Trophoblast cell (in vitro differentiated cells and primary cell): ENCODE data around the gene CIDEA.

Source experiments
- DNase-seq, 2 donors: peaks; one replicate each; pipeline ENCODE4 v3.0.0-alpha.2; 2016
- H2AFZ ChIP-seq: 2 replicates; pipeline ENCODE4 v1.6.1; 2013; ENCODE audit warnings: low read length, moderate library complexity, mild to moderate bottlenecking; ENCODE audit not compliant: insufficient read depth, poor library complexity
- H2AK5ac ChIP-seq: 2 replicates; pipeline ENCODE4 v1.6.1; 2013; ENCODE audit warnings: mild to moderate bottlenecking, low read length
- H2BK120ac ChIP-seq: 2 replicates; pipeline ENCODE4 v1.6.1; 2013; ENCODE audit warnings: low read length, mild to moderate bottlenecking, moderate library complexity; ENCODE audit not compliant: insufficient read depth, poor library complexity
- H2BK12ac ChIP-seq: 2 replicates; pipeline ENCODE4 v1.6.1; 2013; ENCODE audit warnings: mild to moderate bottlenecking, low read length, moderate library complexity
- H2BK5ac ChIP-seq: 2 replicates; pipeline ENCODE4 v1.6.1; 2013; ENCODE audit warnings: low read length, low read depth, moderate library complexity, mild to moderate bottlenecking; ENCODE audit not compliant: poor library complexity
- H3K14ac ChIP-seq: 2 replicates; pipeline ENCODE4 v1.6.1; 2013; ENCODE audit warnings: mild to moderate bottlenecking, low read length
- H3K18ac ChIP-seq: 2 replicates; pipeline ENCODE4 v1.6.1; 2013; ENCODE audit warnings: mild to moderate bottlenecking, low read length
- H3K23ac ChIP-seq: 2 replicates; pipeline ENCODE4 v1.6.1; 2013; ENCODE audit warnings: low read length
- H3K27ac ChIP-seq: 2 replicates; pipeline ENCODE4 v1.5.1; 2013; ENCODE audit warnings: low read depth, mild to moderate bottlenecking, inconsistent platforms, low read length, moderate library complexity
- H3K27me3 ChIP-seq: 2 replicates; pipeline ENCODE4 v1.6.1; 2013; ENCODE audit warnings: inconsistent platforms, mild to moderate bottlenecking, low read length, moderate library complexity; ENCODE audit not compliant: insufficient read depth
- H3K36me3 ChIP-seq, 2 experiments: 1 replicate in 1 of 2; 2 replicates in 1 of 2; pipeline ENCODE4 v1.6.1; 2013; ENCODE audit warnings: low read length in 2 of 2, mild to moderate bottlenecking in 2 of 2, moderate library complexity in 1 of 2; ENCODE audit not compliant: insufficient read depth in 2 of 2, control insufficient read depth in 1 of 2
- H3K4ac ChIP-seq: 2 replicates; pipeline ENCODE4 v1.6.1; 2013; ENCODE audit warnings: low read depth, mild to moderate bottlenecking, low read length, moderate library complexity
- H3K4me1 ChIP-seq, 2 experiments: 1 replicate in 1 of 2; 2 replicates in 1 of 2; pipeline ENCODE4 v1.6.1; 2013; ENCODE audit warnings: low read length in 2 of 2, mild to moderate bottlenecking in 2 of 2, moderate library complexity in 1 of 2; ENCODE audit not compliant: insufficient read depth in 2 of 2, control insufficient read depth in 1 of 2
- H3K4me2 ChIP-seq: 2 replicates; pipeline ENCODE4 v1.6.1; 2013; ENCODE audit warnings: inconsistent platforms, mild to moderate bottlenecking, low read length, moderate library complexity
- H3K4me3 ChIP-seq: 2 replicates; pipeline ENCODE4 v1.5.1; 2013; ENCODE audit warnings: mild to moderate bottlenecking, low read depth, low read length, inconsistent platforms
- H3K79me1 ChIP-seq: one replicate; pipeline ENCODE4 v1.6.1; 2013; ENCODE audit warnings: low read length
- H3K79me2 ChIP-seq: 2 replicates; pipeline ENCODE4 v1.6.1; 2013; ENCODE audit warnings: low read length, mild to moderate bottlenecking; ENCODE audit not compliant: control insufficient read depth, insufficient read depth, poor library complexity
- H3K9ac ChIP-seq: 2 replicates; pipeline ENCODE4 v1.6.1; 2013; ENCODE audit warnings: mild to moderate bottlenecking, low read length
- H3K9me3 ChIP-seq: 2 replicates; pipeline ENCODE4 v1.6.1; 2013; ENCODE audit warnings: low read depth, mild to moderate bottlenecking, control low read depth, inconsistent platforms, low read length; ENCODE audit not compliant: insufficient read depth
- H4K12ac ChIP-seq: 2 replicates; pipeline ENCODE4 v1.6.1; 2013; ENCODE audit warnings: low read depth, mild to moderate bottlenecking, low read length, moderate library complexity
- H4K8ac ChIP-seq: 2 replicates; pipeline ENCODE4 v1.6.1; 2013; ENCODE audit warnings: low read depth, mild to moderate bottlenecking, low read length, moderate library complexity
- H4K91ac ChIP-seq: one replicate; pipeline ENCODE4 v1.6.1; 2013; ENCODE audit warnings: low read depth, mild to moderate bottlenecking, low read length, moderate library complexity
- whole genome bisulfite sequencing: extraction: QIAGEN DNeasy Blood & Tissue Kit; methylation state at CpG from one replicate; pipeline ENCODE4 v1.1.7; 2013; ENCODE audit warnings: missing lambda C conversion rate; ENCODE audit not compliant: insufficient read length, insufficient coverage; ENCODE audit errors: extremely low coverage; 5-methylcytosine and 5-hydroxymethylcytosine counted together

CIDEA gene

DNA sequence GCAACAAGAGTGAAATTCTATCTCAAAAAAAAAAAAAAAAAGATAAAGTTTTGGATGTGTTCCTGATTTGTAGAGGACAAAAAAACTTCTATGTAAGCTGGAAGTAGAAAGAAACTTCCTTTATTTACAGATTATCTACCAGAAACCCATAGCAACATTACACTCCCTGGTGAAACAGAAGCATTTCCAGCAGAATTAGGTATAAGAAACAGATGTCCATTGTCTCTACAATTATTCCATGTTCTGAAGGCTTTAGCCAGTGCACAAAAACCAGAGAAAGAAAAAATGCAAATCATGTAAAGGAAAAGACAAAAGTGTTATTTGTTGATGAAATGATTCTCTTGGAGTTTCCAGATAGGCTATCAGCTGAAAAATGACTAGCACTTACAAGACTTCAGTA lies 58.8 kb downstream of the CIDEA start:
- no peak overlapping the region for H3K27ac ChIP-seq
- H3K4me3 ChIP-seq, result no peak overlapping the region
- peaks cover 36 to 42% of the 10 kb centered on the region in 2 experiments for H3K36me3 ChIP-seq
- no peak overlapping the region for H2AFZ ChIP-seq
- H3K14ac ChIP-seq, result no peak overlapping the region
- no peak overlapping the region for H2AK5ac ChIP-seq
- no peak overlapping the region for H3K23ac ChIP-seq
- DNase-seq, result no peak
- peaks cover 6 to 12% of the 10 kb centered on the region in 2 experiments for H3K4me1 ChIP-seq
- H3K4ac ChIP-seq, result no peak overlapping the region
- no peak overlapping the region for H3K4me2 ChIP-seq
- H2BK12ac ChIP-seq, result no peak overlapping the region
- H4K8ac ChIP-seq, result no peak overlapping the region
- H3K79me2 ChIP-seq, result peaks cover 13% of the 10 kb centered on the region
- no peak overlapping the region for H2BK5ac ChIP-seq
- no peaks in the 10 kb centered on the region for H3K9me3 ChIP-seq
- H3K9ac ChIP-seq, result no peak overlapping the region
- no peak overlapping the region for H4K91ac ChIP-seq
- H3K27me3 ChIP-seq, result no peaks in the 10 kb centered on the region
- no peak overlapping the region for H2BK120ac ChIP-seq
- H3K18ac ChIP-seq, result no peak overlapping the region
- H4K12ac ChIP-seq, result no peak overlapping the region
- peaks cover 14% of the 10 kb centered on the region for H3K79me1 ChIP-seq

DNA sequence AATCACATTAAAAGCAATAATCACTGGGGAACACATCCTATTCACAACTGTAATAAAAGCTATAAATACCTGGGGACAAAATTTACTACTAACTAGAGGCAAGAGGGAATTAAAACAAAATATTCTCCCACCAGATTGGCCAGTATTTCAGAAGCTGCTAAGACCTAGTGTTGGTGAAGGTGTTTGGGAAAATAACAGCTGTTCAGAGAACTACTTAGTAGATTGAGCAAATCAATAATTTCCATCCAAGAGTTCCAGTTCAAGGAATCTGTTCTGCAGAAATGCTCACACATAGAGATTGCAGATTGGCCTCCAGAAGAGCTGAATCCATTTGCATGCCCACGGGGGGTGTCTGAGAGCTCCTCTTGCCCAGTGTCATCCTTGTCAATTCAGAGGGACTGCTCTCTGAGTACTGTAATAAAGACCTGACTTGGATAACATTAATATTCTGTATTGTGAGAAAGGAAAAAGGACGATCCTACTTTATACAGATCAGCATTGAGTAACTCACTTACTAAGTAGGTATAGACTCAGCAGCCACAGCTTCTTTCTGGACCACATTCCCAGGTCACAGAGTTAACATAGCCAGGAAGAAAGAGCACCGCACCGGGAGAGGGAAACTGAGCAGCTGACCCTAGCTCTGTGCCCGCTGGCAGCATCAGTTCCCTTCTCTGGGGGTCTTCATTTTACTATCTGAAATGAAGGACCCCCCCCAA lies 59.5 kb downstream of the CIDEA start:
- WGBS, result no CpG with 5 or more reads among the region's 5 CpGs
- H3K14ac ChIP-seq, result no peak overlapping the region

DNA sequence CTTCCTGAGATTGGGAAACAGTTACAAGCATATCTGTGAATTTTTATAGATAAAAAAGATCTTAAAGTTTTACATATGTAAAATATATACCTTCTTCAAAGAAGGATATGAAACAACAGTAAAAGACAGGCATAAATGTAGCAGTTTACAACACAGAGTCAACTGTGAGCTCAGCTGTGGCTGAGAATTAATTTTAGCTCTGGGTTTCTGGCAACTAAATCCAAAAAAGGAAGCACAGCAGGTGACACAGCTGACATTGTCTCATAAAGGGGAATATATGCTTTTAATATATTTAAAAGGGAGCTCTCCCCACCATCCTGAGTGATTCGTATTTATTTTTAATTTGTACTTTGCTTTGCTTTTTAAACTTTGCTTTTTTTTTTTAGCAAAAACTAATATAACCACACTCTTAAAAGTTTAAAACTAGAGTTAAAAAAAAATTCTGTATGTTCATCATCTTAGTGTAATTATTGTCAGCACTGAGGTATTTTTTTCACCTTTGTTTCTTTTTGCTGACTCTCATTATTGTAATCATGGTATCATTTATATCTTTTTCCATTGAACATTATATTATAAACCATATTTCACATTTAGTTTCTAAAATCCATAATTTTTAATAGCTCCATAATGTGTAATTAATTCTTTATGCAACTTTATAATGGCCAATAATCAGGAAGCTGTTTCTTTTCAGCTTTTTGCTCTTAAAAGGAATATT lies 60.6 kb downstream of the CIDEA start:
- Histone ChIP-seq H3K4me2 (no peak overlapping the region), H2BK5ac (no peak overlapping the region), H2AK5ac (no peak overlapping the region), H3K14ac (no peak overlapping the region), H4K91ac (no peak overlapping the region), H3K23ac (no peak overlapping the region), H3K9ac (no peak overlapping the region), H4K8ac (no peak overlapping the region), H3K4ac (no peak overlapping the region), H3K79me1 (peaks cover 1% of the 10 kb centered on the region), H4K12ac (no peak overlapping the region), H3K4me1 (peaks cover 3 to 7% of the 10 kb centered on the region in 2 experiments), H2BK120ac (no peak overlapping the region), H2BK12ac (no peak overlapping the region), H3K18ac (no peak overlapping the region), H2AFZ (no peak overlapping the region), H3K9me3 (no peaks in the 10 kb centered on the region), H3K4me3 (no peak overlapping the region), H3K36me3 (peaks cover 41 to 55% of the 10 kb centered on the region in 2 experiments), H3K27me3 (no peaks in the 10 kb centered on the region), H3K79me2 (peaks cover under 1% of the 10 kb centered on the region), H3K27ac (no peak overlapping the region)
- DNase-seq, result no peak
- no CpG with 5 or more reads among the region's 1 CpG for WGBS

More for the DNA sequence above, 59.5 kb downstream of the CIDEA start:
- Histone ChIP-seq H2AK5ac (no peak overlapping the region), H3K4me2 (no peak overlapping the region), H2BK120ac (no peak overlapping the region), H3K79me1 (peaks cover 7% of the 10 kb centered on the region), H3K4me3 (no peak overlapping the region), H2BK12ac (no peak overlapping the region), H2AFZ (no peak overlapping the region), H3K9me3 (no peaks in the 10 kb centered on the region), H3K27me3 (no peaks in the 10 kb centered on the region), H2BK5ac (no peak overlapping the region), H3K27ac (no peak overlapping the region), H3K4me1 (peaks cover 6 to 12% of the 10 kb centered on the region in 2 experiments), H3K9ac (no peak overlapping the region), H4K8ac (no peak overlapping the region), H3K23ac (no peak overlapping the region), H4K91ac (no peak overlapping the region), H3K79me2 (peaks cover 7% of the 10 kb centered on the region), H3K18ac (no peak overlapping the region), H3K36me3 (peaks cover 41 to 49% of the 10 kb centered on the region in 2 experiments), H3K4ac (no peak overlapping the region), H4K12ac (no peak overlapping the region)
- no peak for DNase-seq

DNA sequence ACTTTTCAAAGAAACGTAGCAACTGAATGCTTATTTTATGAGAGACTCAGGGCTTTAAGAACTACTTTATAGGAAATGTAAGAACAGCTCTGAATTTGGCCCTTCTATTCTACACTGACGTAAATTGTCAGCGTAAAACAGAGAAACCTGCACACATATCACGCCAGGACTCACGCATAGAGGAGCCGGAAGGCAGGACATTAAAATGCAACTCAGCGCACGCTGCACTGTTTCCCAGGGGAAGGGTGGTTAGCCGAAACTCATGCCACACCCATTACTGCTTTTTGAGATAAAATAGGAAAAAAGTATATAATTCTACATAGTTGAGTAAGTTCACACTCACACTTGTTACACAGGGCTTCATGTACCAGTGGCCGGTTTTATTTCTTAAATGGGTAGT lies 61.3 kb downstream of the CIDEA start:
- no peaks in the 10 kb centered on the region for H3K79me2 ChIP-seq
- no peak overlapping the region for H3K27ac ChIP-seq
- WGBS, result no CpG with 5 or more reads among the region's 10 CpGs
- H3K14ac ChIP-seq, result no peak overlapping the region
- no peak overlapping the region for H3K18ac ChIP-seq
- no peak overlapping the region for H2BK12ac ChIP-seq
- no peak overlapping the region for H3K4me3 ChIP-seq
- no peak overlapping the region for H2AK5ac ChIP-seq
- H2BK120ac ChIP-seq, result no peak overlapping the region
- H3K9me3 ChIP-seq, result no peaks in the 10 kb centered on the region
- H2AFZ ChIP-seq, result no peak overlapping the region
- H2BK5ac ChIP-seq, result no peak overlapping the region
- H3K23ac ChIP-seq, result no peak overlapping the region
- H4K91ac ChIP-seq, result no peak overlapping the region
- no peak overlapping the region for H3K4me2 ChIP-seq
- no peak overlapping the region for H4K8ac ChIP-seq
- H3K4ac ChIP-seq, result no peak overlapping the region
- no peaks in the 10 kb centered on the region for H3K27me3 ChIP-seq
- no peak overlapping the region for H4K12ac ChIP-seq
- peaks cover 2 to 3% of the 10 kb centered on the region in 2 experiments for H3K4me1 ChIP-seq
- H3K9ac ChIP-seq, result no peak overlapping the region
- DNase-seq, result no peak
- H3K36me3 ChIP-seq, result peaks cover 39 to 54% of the 10 kb centered on the region in 2 experiments
- no peaks in the 10 kb centered on the region for H3K79me1 ChIP-seq
